T-helper 17 cell (primary cell): ENCODE data around the gene WWOX. TPM values are rescaled to one million over a fixed set of nuclear protein-coding genes. Genes with fewer than 3 reads are reported as not detected.

ENCODE experiments used
- ATAC-seq: fragments of 150-1000 bp; cut with Tn5 transposase; 2 replicates; pipeline ENCODE4 v1.10.0; 2021; ENCODE audit warnings: mild to moderate bottlenecking, moderate library complexity
- DNase-seq, 3 donors: peaks; one replicate each; pipeline versions ENCODE4 v3.0.0 to v3.0.0-alpha.2; 2020 to 2021
- H3K9me3 ChIP-seq: one replicate; pipeline ENCODE4 v1.7.0; 2013; ENCODE audit warnings: low read length, mild to moderate bottlenecking; ENCODE audit not compliant: control insufficient read depth, poor library complexity, severe bottlenecking
- H3K27ac Mint-ChIP-seq: one replicate; pipeline ENCODE4 v1.8.0; 2022; ENCODE audit warnings: mild to moderate bottlenecking, moderate library complexity, mixed read lengths
- H3K27me3 Mint-ChIP-seq: one replicate; pipeline ENCODE4 v1.8.0; 2022; ENCODE audit warnings: mixed read lengths
- H3K36me3 Mint-ChIP-seq: one replicate; pipeline ENCODE4 v1.8.0; 2022; ENCODE audit warnings: low read depth, mixed read lengths
- H3K4me1 Mint-ChIP-seq: one replicate; pipeline ENCODE4 v1.8.0; 2022; ENCODE audit warnings: mild to moderate bottlenecking, mixed read lengths
- H3K4me3 Mint-ChIP-seq: one replicate; pipeline ENCODE4 v1.8.0; 2022; ENCODE audit warnings: mild to moderate bottlenecking, moderate library complexity, mixed read lengths
- total RNA-seq, 4 donors: library from RNA in 2 of 4; stranded (reverse) in 2 of 4; gene quantifications; one replicate each; pipeline ENCODE4 v1.2.3 and lab custom pipeline; 2022 to 2026

WWOX gene
- total RNA-seq, 2 donors from 2014 or later, result 26.8 to 29.7 TPM

DNA sequence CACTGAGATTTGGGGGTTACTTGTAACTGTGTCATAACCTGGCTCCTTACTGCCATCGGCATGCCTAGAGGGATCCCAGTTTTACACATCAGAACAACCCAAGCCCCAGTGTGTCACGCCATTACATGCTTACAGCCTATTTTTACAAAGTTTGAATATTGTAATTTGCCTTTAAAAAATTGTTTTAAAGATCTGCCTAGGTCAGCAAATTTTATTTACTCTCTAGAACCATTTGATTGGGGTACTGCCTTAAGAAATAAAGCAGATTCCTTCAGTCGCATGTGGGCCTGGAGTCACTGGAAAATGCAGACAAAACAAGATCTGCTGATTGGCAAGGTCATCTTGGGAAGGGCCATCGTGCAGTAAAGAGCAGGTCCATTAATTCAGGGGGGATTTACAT is 566.9 kb downstream of the WWOX start:
- peaks cover 6% of the 10 kb centered on the region for H3K36me3 Mint-ChIP-seq
- H3K4me1 Mint-ChIP-seq, result peaks cover 10% of the 10 kb centered on the region
- H3K27me3 Mint-ChIP-seq, result no peaks in the 10 kb centered on the region
- H3K9me3 ChIP-seq, result no peaks in the 10 kb centered on the region
- H3K27ac Mint-ChIP-seq, result no peak overlapping the region
- DNase-seq (no peak), ATAC-seq (no peak)
- no peak overlapping the region for H3K4me3 Mint-ChIP-seq

DNA sequence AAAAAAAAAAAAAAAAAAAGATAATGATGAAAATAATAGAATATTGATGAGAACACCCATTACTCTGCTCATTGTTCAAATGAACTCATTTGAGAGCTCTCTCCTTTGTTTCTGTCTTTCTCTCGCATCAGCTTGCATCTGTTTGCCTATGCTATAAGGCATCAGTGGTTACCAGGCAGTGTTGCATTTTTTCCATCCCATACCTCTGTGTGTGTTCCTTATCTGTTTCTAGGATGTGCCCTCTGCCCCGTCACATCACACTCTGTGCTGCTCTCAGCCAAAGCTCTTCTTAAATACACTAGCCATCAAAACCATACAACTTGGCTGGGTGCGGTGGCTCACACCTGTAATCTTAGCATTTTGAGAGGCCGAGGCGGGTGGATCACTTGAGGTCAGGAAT is 568.2 kb downstream of the WWOX start:
- DNase-seq (no peak), ATAC-seq (no peak)
- H3K4me3 Mint-ChIP-seq, result no peak overlapping the region
- H3K4me1 Mint-ChIP-seq, result peaks cover 8% of the 10 kb centered on the region
- H3K9me3 ChIP-seq, result no peaks in the 10 kb centered on the region
- peaks cover 6% of the 10 kb centered on the region for H3K36me3 Mint-ChIP-seq
- H3K27ac Mint-ChIP-seq, result no peak overlapping the region
- no peaks in the 10 kb centered on the region for H3K27me3 Mint-ChIP-seq

DNA sequence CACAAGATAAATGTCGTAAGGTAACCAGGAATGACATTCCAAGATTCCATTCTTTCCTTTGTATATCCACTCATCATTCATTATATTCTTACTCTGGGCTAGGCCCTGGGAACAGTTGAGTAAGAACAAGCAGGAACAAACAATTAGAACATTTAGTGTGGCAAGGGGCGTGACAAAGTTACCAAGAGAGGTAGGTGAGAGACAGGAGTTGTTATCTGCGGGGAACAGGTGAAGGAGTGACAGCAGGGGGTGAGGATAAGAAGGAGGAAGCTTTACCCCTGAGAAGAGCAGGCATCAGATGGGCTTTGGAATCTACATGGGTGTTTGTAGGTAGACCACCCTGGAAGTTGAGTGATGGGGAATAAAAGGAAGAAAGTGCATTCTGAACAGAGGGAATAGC is 568.9 kb downstream of the WWOX start:
- Mint-ChIP-seq H3K4me1 (peaks cover 8% of the 10 kb centered on the region), H3K36me3 (peaks cover 6% of the 10 kb centered on the region), H3K27ac (no peak overlapping the region), H3K27me3 (no peaks in the 10 kb centered on the region), H3K4me3 (no peak overlapping the region)
- DNase-seq (no peak), ATAC-seq (no peak)
- H3K9me3 ChIP-seq, result no peaks in the 10 kb centered on the region

DNA sequence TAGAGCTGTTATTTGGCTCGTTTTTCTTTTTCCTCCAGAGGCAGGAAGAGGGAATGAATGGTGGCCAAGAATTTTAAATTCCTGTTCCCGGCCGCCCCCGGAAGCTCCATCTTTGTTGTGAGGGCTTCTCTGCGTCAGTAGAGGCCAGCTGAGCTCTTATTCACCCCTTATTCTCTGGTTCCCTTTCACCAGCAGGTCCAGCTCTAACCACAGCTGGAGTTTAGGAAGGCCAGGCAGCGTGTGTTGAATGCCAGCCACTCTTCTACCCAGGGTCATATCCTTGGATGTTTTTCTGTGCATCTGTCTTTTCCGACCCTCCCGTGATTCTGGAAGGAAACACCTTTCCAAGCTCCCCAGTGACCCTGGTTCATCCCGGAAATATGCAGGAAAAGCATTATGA is 570.5 kb downstream of the WWOX start:
- no peaks in the 10 kb centered on the region for H3K9me3 ChIP-seq
- no peak for DNase-seq
- H3K4me1 Mint-ChIP-seq, result peaks cover 8% of the 10 kb centered on the region
- peaks cover 4% of the 10 kb centered on the region for H3K36me3 Mint-ChIP-seq
- no peak for ATAC-seq
- H3K27ac Mint-ChIP-seq, result no peak overlapping the region
- H3K27me3 Mint-ChIP-seq, result no peaks in the 10 kb centered on the region
- H3K4me3 Mint-ChIP-seq, result no peak overlapping the region

DNA sequence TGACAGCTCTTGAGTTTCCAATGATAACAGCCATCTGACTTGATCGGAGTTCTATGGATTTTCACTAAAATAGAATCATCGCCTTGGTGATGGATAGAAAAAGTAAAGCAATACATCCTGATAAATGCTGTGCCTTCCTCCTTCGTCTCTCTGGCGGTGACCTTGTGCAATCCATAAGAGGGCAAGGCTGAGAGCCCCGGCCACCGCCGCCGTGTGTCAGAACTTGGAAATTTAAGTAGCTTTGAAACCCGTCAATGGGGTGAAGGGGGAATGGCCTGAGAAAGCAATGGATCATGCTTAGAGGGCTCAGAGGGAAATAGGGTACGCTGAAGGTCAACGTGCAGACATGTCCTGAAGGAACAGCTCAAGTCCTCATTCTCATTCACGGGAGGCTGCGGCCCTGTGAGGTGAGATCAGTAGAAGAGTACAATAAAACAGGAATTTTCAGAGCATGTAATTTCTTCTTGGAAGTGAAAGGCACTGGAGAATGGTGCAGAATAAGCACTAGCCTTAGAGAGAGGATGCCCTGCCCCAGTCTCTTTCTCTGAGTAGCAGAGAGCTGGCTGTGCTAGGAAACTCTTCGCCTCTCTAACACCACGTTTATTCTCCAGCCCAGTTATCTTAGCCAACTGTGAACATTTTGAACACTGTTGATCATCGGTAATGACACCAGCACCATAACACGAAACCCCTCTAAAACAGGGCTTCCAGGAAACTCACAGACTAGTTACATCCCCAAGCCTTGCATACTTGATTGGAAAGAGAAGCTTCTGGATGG is 573.5 kb downstream of the WWOX start:
- H3K9me3 ChIP-seq, result no peaks in the 10 kb centered on the region
- no peak for ATAC-seq
- H3K4me1 Mint-ChIP-seq, result peaks cover 5% of the 10 kb centered on the region
- DNase-seq, result no peak
- H3K27ac Mint-ChIP-seq, result no peak overlapping the region
- peaks cover 4% of the 10 kb centered on the region for H3K36me3 Mint-ChIP-seq
- H3K27me3 Mint-ChIP-seq, result no peaks in the 10 kb centered on the region
- peak overlapping the region; percentile 43 for H3K4me3 Mint-ChIP-seq

DNA sequence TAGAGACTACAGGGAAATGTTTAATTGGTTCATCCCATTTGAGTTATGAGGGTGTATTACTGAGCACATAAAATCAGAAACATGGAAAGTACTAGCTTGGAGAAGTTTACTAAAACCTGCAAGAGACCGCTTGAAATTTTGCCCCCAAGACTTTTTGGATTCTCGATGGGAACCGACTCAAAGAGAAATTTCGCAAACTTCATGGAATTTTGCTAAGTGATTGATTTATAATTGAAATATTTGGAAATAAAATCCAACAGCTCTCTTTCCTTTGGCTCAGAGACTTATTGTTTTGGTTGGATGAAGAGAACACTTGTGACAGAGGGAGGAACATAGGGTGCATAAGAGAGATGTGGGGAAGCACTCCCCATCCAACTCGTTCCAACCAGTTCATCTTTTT is 574.4 kb downstream of the WWOX start:
- no peak overlapping the region for H3K4me3 Mint-ChIP-seq
- no peak for DNase-seq
- no peaks in the 10 kb centered on the region for H3K9me3 ChIP-seq
- H3K36me3 Mint-ChIP-seq, result no peaks in the 10 kb centered on the region
- H3K27ac Mint-ChIP-seq, result no peak overlapping the region
- no peaks in the 10 kb centered on the region for H3K4me1 Mint-ChIP-seq
- ATAC-seq, result no peak
- H3K27me3 Mint-ChIP-seq, result no peaks in the 10 kb centered on the region

DNA sequence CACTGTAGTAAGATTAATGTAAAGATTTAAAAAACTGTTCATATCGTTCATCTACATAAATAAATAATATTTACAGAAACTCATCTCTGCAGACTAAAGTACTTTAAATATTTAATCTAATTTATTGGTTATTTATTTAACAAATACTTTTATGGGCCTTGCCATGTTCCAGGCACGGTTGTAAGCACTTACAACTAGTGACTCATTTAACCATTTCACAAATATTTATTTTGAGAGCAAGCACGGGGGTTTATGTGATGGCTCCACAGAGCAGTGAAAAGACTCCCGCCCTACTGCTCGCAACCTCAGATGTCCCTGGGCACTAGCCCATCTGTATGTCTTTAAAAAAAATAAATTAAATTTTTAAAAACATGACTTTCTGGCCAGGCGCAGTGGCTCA is 575.9 kb downstream of the WWOX start:
- no peak overlapping the region for H3K27ac Mint-ChIP-seq
- H3K9me3 ChIP-seq, result no peaks in the 10 kb centered on the region
- no peak overlapping the region for H3K4me3 Mint-ChIP-seq
- no peaks in the 10 kb centered on the region for H3K4me1 Mint-ChIP-seq
- DNase-seq (no peak), ATAC-seq (no peak)
- H3K27me3 Mint-ChIP-seq, result no peaks in the 10 kb centered on the region
- no peaks in the 10 kb centered on the region for H3K36me3 Mint-ChIP-seq

DNA sequence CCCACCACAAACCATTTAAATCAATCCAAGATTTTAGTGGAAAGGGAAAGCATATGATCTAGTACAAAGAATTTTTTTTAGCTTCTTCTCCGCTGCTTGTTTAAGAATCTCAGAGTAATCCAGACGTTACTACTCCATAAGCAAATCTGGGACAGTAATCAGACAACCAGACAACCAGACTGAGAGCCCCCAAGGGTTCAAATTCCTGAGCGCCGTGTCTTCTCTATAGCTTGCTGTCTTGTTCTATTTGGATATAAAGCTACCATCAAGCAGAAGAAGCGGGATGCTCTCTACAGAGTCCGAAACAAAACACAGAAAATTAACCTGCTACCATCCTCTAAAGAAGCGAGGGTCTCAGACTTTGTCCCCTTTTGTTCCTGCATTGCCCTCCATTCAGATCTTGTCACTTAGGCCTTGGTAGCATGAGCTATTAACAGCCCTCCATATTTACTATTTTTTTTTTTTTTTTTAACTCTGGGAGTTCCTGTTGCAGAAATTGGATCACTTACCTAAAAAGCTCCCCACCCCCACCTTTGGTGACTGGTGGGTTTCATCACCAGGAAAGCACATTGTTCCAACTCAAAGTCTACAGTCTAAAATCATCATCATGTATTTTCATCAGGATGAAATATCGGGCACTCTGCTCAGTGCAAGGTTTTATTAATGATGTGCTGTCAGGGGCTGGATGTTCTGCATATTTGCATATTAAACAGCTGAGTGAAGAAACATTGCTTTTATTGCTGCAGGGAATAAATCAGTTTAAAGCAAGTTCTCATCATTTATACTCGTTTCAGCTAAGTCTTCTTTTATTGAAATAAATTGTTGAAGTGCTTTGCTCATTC is 576.7 kb downstream of the WWOX start:
- no peak overlapping the region for H3K4me3 Mint-ChIP-seq
- DNase-seq (no peak), ATAC-seq (no peak)
- no peaks in the 10 kb centered on the region for H3K36me3 Mint-ChIP-seq
- H3K27me3 Mint-ChIP-seq, result no peaks in the 10 kb centered on the region
- H3K27ac Mint-ChIP-seq, result no peak overlapping the region
- no peaks in the 10 kb centered on the region for H3K9me3 ChIP-seq
- no peaks in the 10 kb centered on the region for H3K4me1 Mint-ChIP-seq

DNA sequence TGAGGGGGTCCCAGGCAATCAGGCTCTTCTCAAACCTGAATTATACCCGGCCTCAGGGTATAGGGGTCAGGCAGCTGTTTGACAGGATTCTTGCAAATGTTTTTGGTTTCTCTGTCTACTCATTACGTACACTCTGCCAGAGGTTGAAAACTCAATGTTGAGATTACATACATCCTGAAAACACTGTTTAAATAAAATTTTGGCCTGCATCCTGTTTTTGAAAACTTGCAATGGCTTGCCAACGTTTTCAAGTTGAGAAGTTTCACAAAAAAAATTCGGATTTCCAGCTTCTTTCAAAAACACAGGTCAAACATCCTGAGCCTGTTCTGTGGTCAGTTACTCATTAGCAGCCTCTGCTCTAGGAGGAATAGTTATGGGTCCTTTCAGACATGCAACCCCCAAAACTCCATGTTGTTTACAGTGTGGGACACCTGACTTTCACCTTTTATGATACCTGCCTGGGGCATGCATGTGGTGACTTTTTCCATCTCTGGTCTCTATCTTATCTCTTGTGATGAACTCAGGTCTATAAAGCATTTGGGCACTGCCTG is 577.8 kb downstream of the WWOX start:
- Mint-ChIP-seq H3K4me3 (no peak overlapping the region), H3K4me1 (no peaks in the 10 kb centered on the region), H3K27ac (no peak overlapping the region), H3K27me3 (no peaks in the 10 kb centered on the region), H3K36me3 (no peaks in the 10 kb centered on the region)
- ATAC-seq, result no peak
- no peaks in the 10 kb centered on the region for H3K9me3 ChIP-seq
- no peak for DNase-seq

DNA sequence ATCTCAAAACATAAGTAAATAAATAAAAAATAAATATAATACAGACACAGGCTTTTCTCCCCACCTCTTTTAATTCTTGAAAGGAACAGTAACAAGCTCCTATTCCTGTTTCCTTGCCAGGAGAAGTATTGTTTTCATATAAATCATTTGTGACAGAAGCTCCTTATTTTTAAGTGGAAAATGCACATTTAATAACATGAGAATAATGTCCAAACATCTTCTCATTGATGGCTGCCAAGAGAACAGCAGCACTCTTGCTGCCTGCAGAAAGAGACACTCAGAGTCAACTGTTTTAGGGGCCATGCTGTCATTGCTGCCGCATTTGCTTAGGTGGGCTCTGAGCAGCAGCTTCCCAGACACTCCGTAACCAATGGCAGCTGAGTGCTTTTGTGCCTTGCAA is 580.1 kb downstream of the WWOX start:
- Mint-ChIP-seq H3K4me3 (no peak overlapping the region), H3K4me1 (no peaks in the 10 kb centered on the region), H3K27me3 (no peaks in the 10 kb centered on the region), H3K27ac (no peak overlapping the region), H3K36me3 (no peaks in the 10 kb centered on the region)
- no peaks in the 10 kb centered on the region for H3K9me3 ChIP-seq
- no peak for ATAC-seq
- DNase-seq, result no peak

DNA sequence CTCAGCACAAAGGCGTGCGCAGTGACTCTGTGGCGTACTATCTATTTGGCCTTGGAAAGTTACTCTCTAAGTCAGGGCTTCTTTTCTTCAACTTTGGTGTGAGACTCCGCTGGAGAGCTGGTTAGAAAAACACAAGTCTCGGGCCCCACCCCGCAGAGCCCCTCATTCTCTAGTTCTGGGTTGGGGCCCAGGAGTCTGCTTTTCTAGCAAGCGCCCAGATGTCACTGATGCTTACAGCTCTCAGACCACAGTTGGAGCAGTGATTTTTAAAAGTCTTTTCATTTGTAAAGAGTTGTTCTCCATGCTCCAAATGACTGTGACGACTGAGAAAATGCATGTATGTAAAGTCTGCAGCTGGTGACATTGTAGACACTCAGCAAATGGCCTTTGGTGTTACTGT is 582.3 kb downstream of the WWOX start:
- DNase-seq, result no peak
- no peak for ATAC-seq
- no peaks in the 10 kb centered on the region for H3K4me1 Mint-ChIP-seq
- H3K27me3 Mint-ChIP-seq, result no peaks in the 10 kb centered on the region
- H3K9me3 ChIP-seq, result no peaks in the 10 kb centered on the region
- H3K36me3 Mint-ChIP-seq, result no peaks in the 10 kb centered on the region
- H3K4me3 Mint-ChIP-seq, result no peak overlapping the region
- H3K27ac Mint-ChIP-seq, result no peak overlapping the region

DNA sequence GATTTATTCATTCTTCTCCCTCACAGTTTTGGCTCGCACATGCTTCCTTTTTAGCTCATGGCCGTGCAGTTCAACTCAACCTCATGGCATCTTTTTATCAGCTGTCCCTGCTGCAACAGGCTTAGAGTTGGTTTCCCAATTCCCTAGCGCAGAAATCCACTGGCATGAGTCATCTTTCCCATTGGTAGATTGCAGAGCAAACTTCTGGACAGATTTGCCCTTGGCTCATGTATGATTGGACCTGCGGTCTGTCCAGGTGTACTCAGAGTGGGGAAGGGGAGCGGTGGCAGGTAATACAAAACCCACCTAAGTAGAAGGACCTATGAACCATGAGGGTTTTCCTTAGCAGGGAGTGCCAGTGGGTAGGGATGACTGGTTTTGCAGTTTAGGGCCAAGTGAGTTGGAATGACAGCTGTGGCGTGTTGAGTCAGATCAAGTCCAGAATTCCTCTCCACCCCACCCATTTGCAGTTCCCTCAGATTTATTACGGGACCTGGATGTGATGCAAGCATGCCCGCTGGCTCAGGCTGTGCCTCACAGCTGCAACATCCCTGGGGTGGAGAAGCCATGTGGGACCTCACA is 584.7 kb downstream of the WWOX start:
- H3K27ac Mint-ChIP-seq, result no peak overlapping the region
- H3K27me3 Mint-ChIP-seq, result no peaks in the 10 kb centered on the region
- no peaks in the 10 kb centered on the region for H3K4me1 Mint-ChIP-seq
- no peaks in the 10 kb centered on the region for H3K9me3 ChIP-seq
- DNase-seq, result no peak
- no peak overlapping the region for H3K4me3 Mint-ChIP-seq
- H3K36me3 Mint-ChIP-seq, result no peaks in the 10 kb centered on the region
- ATAC-seq, result no peak

DNA sequence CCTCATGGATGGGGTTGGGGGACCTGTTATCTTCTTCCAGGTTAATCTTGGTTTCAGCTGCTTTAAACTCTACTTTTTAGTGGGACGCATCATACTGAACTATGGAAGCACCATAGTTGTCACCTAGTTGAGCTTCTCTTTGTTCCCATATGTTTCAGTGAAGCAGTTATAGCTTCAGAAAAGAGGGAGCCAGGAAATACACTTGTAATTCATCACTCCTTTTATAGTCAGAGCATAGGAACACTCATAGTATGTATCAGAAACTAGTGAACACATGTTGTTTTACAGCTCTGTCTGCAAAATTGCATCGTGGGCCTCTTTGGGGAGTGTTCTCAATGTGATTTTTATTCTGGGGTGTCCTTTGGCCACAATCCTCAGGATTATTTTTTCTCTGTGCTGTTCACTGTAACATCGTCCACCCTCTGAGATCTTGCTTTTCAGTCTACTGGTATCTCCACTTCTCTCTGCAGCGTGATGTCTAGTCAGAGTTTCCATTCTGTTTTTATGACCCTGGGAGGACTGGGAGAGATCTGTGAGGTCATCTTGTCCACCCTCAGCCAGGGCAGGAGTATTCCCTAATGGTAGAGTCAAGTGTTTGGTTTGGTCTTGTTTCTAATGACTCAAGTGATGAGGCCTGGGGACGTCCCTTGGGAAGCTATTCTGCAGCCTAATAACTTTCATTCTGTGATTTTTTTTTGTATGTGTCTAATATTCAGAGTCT is 585.4 kb downstream of the WWOX start:
- ATAC-seq, result no peak
- no peaks in the 10 kb centered on the region for H3K27me3 Mint-ChIP-seq
- H3K4me1 Mint-ChIP-seq, result no peaks in the 10 kb centered on the region
- H3K9me3 ChIP-seq, result no peaks in the 10 kb centered on the region
- no peak overlapping the region for H3K4me3 Mint-ChIP-seq
- no peak overlapping the region for H3K27ac Mint-ChIP-seq
- no peak for DNase-seq
- no peaks in the 10 kb centered on the region for H3K36me3 Mint-ChIP-seq
